Prostate gland (tissue), 2 donors: ENCODE results near the gene DNM2.

Experiments used
- CTCF ChIP-seq, 4 experiments: fragments of 200-600 bp in 2 of 4; fragments of 450-650 bp in 2 of 4; sonication (generic) in 2 of 4; IDR thresholded peaks; 1 replicate in 3 of 4; 2 replicates in 1 of 4; pipeline ENCODE4 v1.5.1; 2016 to 2019; ENCODE audit warnings: antibody characterized with exemption in 4 of 4, mild to moderate bottlenecking in 2 of 4, moderate library complexity in 2 of 4
- POLR2A ChIP-seq: fragments of 450-650 bp; IDR thresholded peaks from one replicate; pipeline ENCODE4 v1.6.1; 2016; ENCODE audit warnings: antibody characterized with exemption, mild to moderate bottlenecking

- TF ChIP-seq CTCF (IDR thresholded peaks at IDR 0.05) (peak in 3 of 4 experiments; percentile 15 to 31 (median 30)), POLR2A (no peak)
Measured at GRCh38 chr19:10858204-10858828, 140.4 kb downstream of the DNM2 start.
